H1 (cell line): Measurements from ENCODE around the gene PRKAA2. TPM values are rescaled to one million over a fixed set of nuclear protein-coding genes. Genes with fewer than 3 reads are reported as not detected.

Experiments
- CTCF ChIA-PET: fragments of 300-600 bp; sonication (Branson Sonifier 250); formaldehyde crosslinking; loops from one replicate; lab custom pipeline; 2021; ENCODE audit not compliant: partially characterized antibody; lab: Charles Lee
- POLR2A ChIA-PET: fragments of 300-600 bp; sonication (Branson Sonifier 250); formaldehyde crosslinking; loops from one replicate; lab custom pipeline; 2021; ENCODE audit warnings: inconsistent platforms; ENCODE audit not compliant: partially characterized antibody; lab: Charles Lee
- DNase-seq, 2 experiments: peaks; one replicate each; pipeline versions ENCODE4 v3.0.0 to v3.0.0-alpha.2; 2010 to 2022; ENCODE audit warnings: low spot score in 2 of 2, low read depth in 1 of 2, mixed read lengths in 1 of 2
- FAIRE-seq: peaks from 2 replicates; lab custom pipeline; 2011; peaks lifted over from hg19 to GRCh38; lab: Jason Lieb, UNC
- H2AFZ ChIP-seq: 2 replicates; pipeline ENCODE4 v1.8.1; 2012; ENCODE audit warnings: low read length, inconsistent platforms
- H2AK5ac ChIP-seq: 2 replicates; pipeline ENCODE4 v1.6.1; 2013; ENCODE audit warnings: low read depth, low read length
- H2BK120ac ChIP-seq: replicated peaks from 2 replicates; pipeline ENCODE3; 2013; ENCODE audit warnings: low read depth, low read length, inconsistent platforms
- H2BK12ac ChIP-seq: 2 replicates; pipeline ENCODE4 v1.6.1; 2013; ENCODE audit warnings: low read depth, low read length
- H2BK15ac ChIP-seq: 2 replicates; pipeline ENCODE4 v1.6.1; 2013; ENCODE audit warnings: low read length
- H2BK20ac ChIP-seq: 2 replicates; pipeline ENCODE4 v1.6.1; 2013; ENCODE audit warnings: low read length
- H2BK5ac ChIP-seq: 2 replicates; pipeline ENCODE4 v1.6.1; 2013; ENCODE audit warnings: low read depth, low read length
- H3K14ac ChIP-seq: 2 replicates; pipeline ENCODE4 v1.6.1; 2013; ENCODE audit warnings: inconsistent platforms; ENCODE audit not compliant: insufficient read length
- H3K18ac ChIP-seq: 2 replicates; pipeline ENCODE4 v1.6.1; 2013; ENCODE audit warnings: low read length; ENCODE audit errors: extremely low read depth
- H3K23ac ChIP-seq: 2 replicates; pipeline ENCODE4 v1.6.1; 2013; ENCODE audit warnings: inconsistent platforms; ENCODE audit not compliant: insufficient read length
- H3K23me2 ChIP-seq: 2 replicates; pipeline ENCODE4 v1.6.1; 2013; ENCODE audit warnings: low read depth, low read length
- H3K27ac ChIP-seq: 2 replicates; pipeline ENCODE4 v1.6.1; 2011; ENCODE audit warnings: low read depth, low read length, inconsistent platforms
- H3K27me3 ChIP-seq, 4 experiments: replicated peaks in 1 of 4; 1 replicate in 1 of 4; 2 replicates in 3 of 4; pipeline versions ENCODE4 v1.6.1 to v1.8.1; 2011 to 2013; ENCODE audit warnings: low read length in 3 of 4, mild to moderate bottlenecking in 3 of 4, inconsistent platforms in 2 of 4, mixed read lengths in 2 of 4, moderate library complexity in 1 of 4; ENCODE audit not compliant: control insufficient read depth in 3 of 4, insufficient read depth in 3 of 4; ENCODE audit errors: extremely low read depth in 1 of 4
- H3K36me3 ChIP-seq, 4 experiments: 2 replicates each; pipeline versions ENCODE4 v1.6.1 to v1.8.1; 2011 to 2013; ENCODE audit warnings: mild to moderate bottlenecking in 4 of 4, low read length in 3 of 4, moderate library complexity in 2 of 4, control low read depth in 1 of 4, inconsistent platforms in 1 of 4; ENCODE audit not compliant: insufficient read depth in 4 of 4, control insufficient read depth in 2 of 4
- H3K4ac ChIP-seq: replicated peaks from 2 replicates; pipeline ENCODE3; 2013; ENCODE audit warnings: low read length, low read depth, mixed read lengths, inconsistent platforms; ENCODE audit not compliant: insufficient read length
- H3K4me1 ChIP-seq, 4 experiments: replicated peaks in 1 of 4; 1 replicate in 1 of 4; 2 replicates in 3 of 4; pipeline versions ENCODE4 v1.6.1 to v1.8.1; 2011 to 2013; ENCODE audit warnings: low read length in 3 of 4, inconsistent platforms in 2 of 4, mixed read lengths in 1 of 4; ENCODE audit not compliant: insufficient read depth in 4 of 4, control insufficient read depth in 3 of 4
- H3K4me2 ChIP-seq, 2 experiments: 2 replicates each; pipeline versions ENCODE4 v1.6.1 to v1.8.1; 2011 to 2013; ENCODE audit warnings: low read depth in 2 of 2, low read length in 2 of 2, control low read depth in 1 of 2, inconsistent platforms in 1 of 2, mild to moderate bottlenecking in 1 of 2; ENCODE audit not compliant: insufficient read depth in 1 of 2
- H3K4me3 ChIP-seq, 4 experiments: fragments of 200-600, 300-600 bp in 1 of 4; sonication (generic), shearing (Covaris generic), sonication (Bioruptor Twin) in 1 of 4; 2 replicates each; pipeline versions ENCODE4 v1.5.1 to v1.8.1; 2011 to 2016; ENCODE audit warnings: low read length in 4 of 4, low read depth in 3 of 4, control low read depth in 2 of 4, inconsistent platforms in 2 of 4, mild to moderate bottlenecking in 2 of 4, mixed read lengths in 1 of 4, moderate library complexity in 1 of 4; ENCODE audit not compliant: insufficient read depth in 2 of 4; ENCODE audit errors: extremely low read depth in 1 of 4
- H3K56ac ChIP-seq: replicated peaks from 2 replicates; pipeline ENCODE3; 2013; ENCODE audit warnings: low read depth, mild to moderate bottlenecking, mixed read lengths, low read length, inconsistent platforms; ENCODE audit not compliant: insufficient read length
- H3K79me1 ChIP-seq: 2 replicates; pipeline ENCODE4 v1.6.1; 2013; ENCODE audit warnings: low read depth, low read length, control low read depth
- H3K79me2 ChIP-seq, 2 experiments: 2 replicates each; pipeline versions ENCODE4 v1.6.1 to v1.8.1; 2012 to 2013; ENCODE audit warnings: low read length in 2 of 2, mild to moderate bottlenecking in 2 of 2, inconsistent platforms in 1 of 2; ENCODE audit not compliant: insufficient read depth in 2 of 2, control insufficient read depth in 1 of 2
- H3K9ac ChIP-seq, 4 experiments: replicated peaks in 1 of 4; 1 replicate in 1 of 4; 2 replicates in 3 of 4; pipeline versions ENCODE4 v1.6.1 to v1.8.1; 2011 to 2013; ENCODE audit warnings: low read depth in 3 of 4, low read length in 3 of 4, control low read depth in 2 of 4, mild to moderate bottlenecking in 2 of 4, moderate library complexity in 2 of 4, inconsistent platforms in 1 of 4; ENCODE audit errors: extremely low read depth in 1 of 4
- H3K9me3 ChIP-seq, 2 experiments: 2 replicates each; pipeline versions ENCODE4 v1.6.1 to v1.8.1; 2012 to 2013; ENCODE audit warnings: mild to moderate bottlenecking in 2 of 2, moderate library complexity in 2 of 2, control low read depth in 1 of 2, inconsistent platforms in 1 of 2, low read depth in 1 of 2, low read length in 1 of 2, mixed read lengths in 1 of 2; ENCODE audit not compliant: insufficient read depth in 2 of 2
- H4K20me1 ChIP-seq, 2 experiments: replicated peaks in 1 of 2; 2 replicates each; pipeline versions ENCODE3 to v1.8.1; 2011 to 2013; ENCODE audit warnings: inconsistent platforms in 2 of 2, low read length in 2 of 2, mild to moderate bottlenecking in 1 of 2; ENCODE audit not compliant: insufficient read depth in 2 of 2, control insufficient read depth in 1 of 2
- H4K5ac ChIP-seq: 2 replicates; pipeline ENCODE4 v1.6.1; 2013; ENCODE audit warnings: low read length, low read depth, mixed read lengths, inconsistent platforms; ENCODE audit not compliant: insufficient read length
- H4K8ac ChIP-seq: 2 replicates; pipeline ENCODE4 v1.8.0; 2013; ENCODE audit warnings: mild to moderate bottlenecking, moderate library complexity, low read length, inconsistent platforms; ENCODE audit not compliant: insufficient read depth; ENCODE audit errors: extremely low read depth
- H4K91ac ChIP-seq: replicated peaks from 2 replicates; pipeline ENCODE3; 2013; ENCODE audit warnings: low read length, mixed read lengths, inconsistent platforms; ENCODE audit not compliant: insufficient read length
- CREB1 ChIP-seq: IDR thresholded peaks from 2 replicates; pipeline ENCODE4 v1.6.1; 2012; ENCODE audit warnings: inconsistent platforms
- HDAC6 ChIP-seq: IDR thresholded peaks from one replicate; pipeline ENCODE4 v1.7.1; 2012; ENCODE audit warnings: low read depth, mild to moderate bottlenecking, inconsistent platforms, low read length, moderate library complexity
- JUN ChIP-seq: IDR thresholded peaks from 2 replicates; pipeline ENCODE4 v1.6.1; 2011; ENCODE audit warnings: low read depth, mild to moderate bottlenecking, improper control_type of control experiment, low read length
- SAP30 ChIP-seq: fragments of 300-600 bp; sonication (generic); IDR thresholded peaks from 2 replicates; pipeline ENCODE4 v1.7.1; 2012; ENCODE audit warnings: low read length, moderate library complexity, mild to moderate bottlenecking, inconsistent platforms; ENCODE audit not compliant: insufficient read depth, insufficient replicate concordance
- SP4 ChIP-seq: IDR thresholded peaks from 2 replicates; pipeline ENCODE4 v1.6.1; 2012; ENCODE audit warnings: low read length, inconsistent platforms
- TBP ChIP-seq: IDR thresholded peaks from 2 replicates; pipeline ENCODE4 v1.6.1; 2011; ENCODE audit warnings: low read depth, low read length, improper control_type of control experiment
- WGBS, 2 experiments: shearing (Covaris generic) in 1 of 2; methylation state at CpG; one replicate each; pipeline versions ENCODE4 v1.1.6 to v1.1.7; 2013 to 2015; ENCODE audit warnings: low lambda C conversion rate in 2 of 2, mixed read lengths in 2 of 2, inconsistent platforms in 1 of 2, low coverage in 1 of 2, missing lambda C conversion rate in 1 of 2; ENCODE audit not compliant: insufficient replicate concordance in 2 of 2, insufficient coverage in 1 of 2, insufficient read length in 1 of 2; ENCODE audit errors: extremely low coverage in 1 of 2, missing lambda C conversion rate in 1 of 2; 5-methylcytosine and 5-hydroxymethylcytosine counted together
- polyA plus RNA-seq, 7 experiments: library from polyadenylated mRNA; depleted of rRNA in 3 of 7; stranded (reverse) in 5 of 7; unstranded in 2 of 7; fragments of >200 nt in 5 of 7; fragments of 200-250 nt in 2 of 7; gene quantifications; 1 replicate in 5 of 7; 2 replicates in 1 of 7; 4 replicates in 1 of 7; pipeline versions ENCODE4 v1.2.1 to v1.2.3, GENCODE V29; 2011 to 2013; ENCODE audit warnings: missing spikeins in 2 of 7, mixed read lengths in 2 of 7
- total RNA-seq: library from RNA; stranded (reverse); fragmentation: NEBNext Ultra II Directional; extraction: Animal tissue kit (Norgen Biotek cat#: 25700); gene quantifications from 2 replicates; pipeline ENCODE4 v1.2.1, GENCODE V29; 2021
- TF ChIP-seq, protein P1 (sequence below): IDR thresholded peaks from 2 replicates; pipeline ENCODE4 v1.6.1; 2012; ENCODE audit warnings: inconsistent platforms
- TF ChIP-seq, protein P2 (sequence below): IDR thresholded peaks from 2 replicates; pipeline ENCODE4 v1.6.1; 2012; ENCODE audit warnings: inconsistent platforms

Gene PRKAA2
- total and polyA plus RNA-seq, 2 of the 8 experiments (the other 6 are each of a cell fraction or from before 2014, with no cell fraction given) = 2.6 to 6.4 TPM

DNA sequence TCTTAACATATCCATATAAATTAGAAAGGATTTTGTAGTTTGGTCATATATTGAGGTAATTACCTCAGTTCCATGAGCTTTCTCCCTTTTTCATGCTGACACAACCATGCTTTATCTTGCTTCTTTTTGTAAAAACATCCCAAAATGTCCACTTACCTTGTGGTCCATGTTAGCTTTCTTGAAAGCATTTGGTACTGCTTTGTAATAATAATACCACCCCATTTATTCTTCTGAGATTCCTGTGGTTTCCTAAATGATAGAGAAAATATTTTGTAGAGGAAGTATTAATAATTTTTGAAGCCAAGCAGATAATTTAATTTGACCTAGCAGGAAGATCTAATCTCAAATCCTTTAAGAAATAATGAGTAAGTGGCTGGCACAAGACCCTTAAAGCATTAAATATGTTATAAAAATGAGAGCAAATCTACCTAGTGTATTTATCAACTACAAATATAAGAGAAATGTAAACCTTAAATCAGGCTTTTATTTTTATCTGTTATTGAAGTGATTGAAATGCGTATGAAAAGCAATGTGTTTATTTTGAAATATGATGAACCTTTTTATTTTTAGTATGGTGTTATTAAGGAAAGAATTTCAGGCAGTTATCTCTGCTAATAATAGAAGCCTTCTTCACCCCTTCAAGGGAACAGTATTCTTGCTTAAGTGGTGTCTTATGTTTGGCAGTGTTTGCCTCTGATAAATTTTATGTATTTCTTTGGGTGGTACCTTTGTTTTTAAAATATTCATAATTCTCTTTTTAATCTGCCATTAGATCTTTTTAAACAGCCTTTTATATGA lies 9.2 kb downstream of the PRKAA2 start:
- H3K9me3 ChIP-seq = peaks cover 4 to 13% of the 10 kb centered on the region in 2 experiments; a peak in 2 of 4 replicates
- H3K79me2 ChIP-seq = peaks cover 0 to 37% of the 10 kb centered on the region in 2 experiments; a peak in 2 of 4 replicates
- H3K27me3 ChIP-seq = no peaks in the 10 kb centered on the region
- no peak overlapping the region for H3K4ac ChIP-seq
- no peak overlapping the region for H2BK120ac ChIP-seq
- CTCF ChIA-PET = interaction anchor here (1.5 kb wide), 1 partner anchor 13 kb away, joined by 4 read pairs; no protein-coding TSS in a partner anchor
- no peak overlapping the region for H2AK5ac ChIP-seq
- H3K36me3 ChIP-seq = peaks cover 0 to 14% (median 0%) of the 10 kb centered on the region in 4 experiments; a peak in 2 of 8 replicates
- H3K4me2 ChIP-seq = no peak overlapping the region
- TF ChIP-seq, protein P1, sequence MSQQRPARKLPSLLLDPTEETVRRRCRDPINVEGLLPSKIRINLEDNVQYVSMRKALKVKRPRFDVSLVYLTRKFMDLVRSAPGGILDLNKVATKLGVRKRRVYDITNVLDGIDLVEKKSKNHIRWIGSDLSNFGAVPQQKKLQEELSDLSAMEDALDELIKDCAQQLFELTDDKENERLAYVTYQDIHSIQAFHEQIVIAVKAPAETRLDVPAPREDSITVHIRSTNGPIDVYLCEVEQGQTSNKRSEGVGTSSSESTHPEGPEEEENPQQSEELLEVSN = no peak
- TF ChIP-seq SAP30 = no peak
- no peak for TF ChIP-seq TBP
- no peak for TF ChIP-seq CREB1
- TF ChIP-seq, protein P2, sequence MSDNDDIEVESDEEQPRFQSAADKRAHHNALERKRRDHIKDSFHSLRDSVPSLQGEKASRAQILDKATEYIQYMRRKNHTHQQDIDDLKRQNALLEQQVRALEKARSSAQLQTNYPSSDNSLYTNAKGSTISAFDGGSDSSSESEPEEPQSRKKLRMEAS = no peak
- no peak for TF ChIP-seq JUN
- TF ChIP-seq HDAC6 = no peak
- TF ChIP-seq SP4 = no peak
- TF ChIP-seq, all 59 proteins: peak for 0
- no peak overlapping the region for H2AFZ ChIP-seq
- H2BK15ac ChIP-seq = no peak overlapping the region
- DNase-seq (no peak), FAIRE-seq (no peak)
- H3K18ac ChIP-seq = no peak overlapping the region
- no peak overlapping the region for H3K9ac ChIP-seq
- no peak overlapping the region for H4K8ac ChIP-seq
- H3K79me1 ChIP-seq = no peaks in the 10 kb centered on the region
- H3K4me3 ChIP-seq = no peak overlapping the region
- no peak overlapping the region for H3K14ac ChIP-seq
- no peak overlapping the region for H2BK20ac ChIP-seq
- no peak overlapping the region for H3K23ac ChIP-seq
- H4K5ac ChIP-seq = no peak overlapping the region
- H3K56ac ChIP-seq = no peak overlapping the region
- H3K23me2 ChIP-seq = no peaks in the 10 kb centered on the region
- no peak overlapping the region for H4K91ac ChIP-seq
- no peak overlapping the region for H3K27ac ChIP-seq
- H4K20me1 ChIP-seq = no peaks in the 10 kb centered on the region
- WGBS, 2 experiments = 95% methylated on average over 1 of the region's 1 CpG; no CpG with 5 or more reads in 1 of the 2 experiments
- H2BK12ac ChIP-seq = no peak overlapping the region
- no peak overlapping the region for H2BK5ac ChIP-seq
- H3K4me1 ChIP-seq = peaks cover 0 to 2% (median 0%) of the 10 kb centered on the region in 4 experiments; a peak in 1 of 7 replicates
- POLR2A ChIA-PET = interaction anchor here (0.9 kb wide), 1 partner anchor 12 kb away, joined by 4 read pairs; no protein-coding TSS in a partner anchor
